A549 (cell line): Measurements from ENCODE around the gene BBX. TPM values are rescaled to one million over a fixed set of nuclear protein-coding genes. Genes with fewer than 3 reads are reported as not detected.

Source experiments
- ATAC-seq, 2 experiments: fragments of 200-7000 bp in 1 of 2; fragments of >200 bp in 1 of 2; cut with Nextera tagmentation in 1 of 2; cut with Tn5 transposase in 1 of 2; 3 replicates each; pipeline versions ENCODE4 v1.8.0 to v1.9.1; 2018 to 2020; ENCODE audit warnings: mild to moderate bottlenecking in 1 of 2, moderate library complexity in 1 of 2
- CTCF ChIA-PET: fragments of 300-600 bp; sonication (Branson Sonifier 250); formaldehyde crosslinking; extraction: SDS; loops from one replicate; lab custom pipeline; 2021; ENCODE audit warnings: antibody characterized with exemption, inconsistent platforms; lab: Yijun Ruan, JAX
- POLR2A ChIA-PET: fragments of 350-600 bp; formaldehyde crosslinking; extraction: SDS; loops from one replicate; lab custom pipeline; 2021; ENCODE audit warnings: antibody characterized with exemption, inconsistent platforms; lab: Yijun Ruan, JAX
- DNase-seq, 2 experiments: peaks; one replicate each; pipeline versions ENCODE4 v3.0.0 to v3.0.0-alpha.2; 2011 to 2016; ENCODE audit warnings: low read depth in 1 of 2, low spot score in 1 of 2
- FAIRE-seq: peaks from 2 replicates; lab custom pipeline; 2011; peaks lifted over from hg19 to GRCh38; lab: Jason Lieb, UNC
- H3K27ac ChIP-seq, 2 experiments: fragments of >200 bp; sonication (Bioruptor Twin); formaldehyde crosslinking; 3 replicates each; pipeline ENCODE4 v1.5.1; 2016 to 2017
- H3K4me1 ChIP-seq: fragments of >200 bp; sonication (Bioruptor Twin); formaldehyde crosslinking; 3 replicates; pipeline ENCODE4 v1.6.1; 2016
- H3K4me2 ChIP-seq: fragments of >200 bp; sonication (Bioruptor Twin); formaldehyde crosslinking; 3 replicates; pipeline ENCODE4 v1.6.1; 2016
- H3K4me3 ChIP-seq: fragments of >200 bp; sonication (Bioruptor Twin); formaldehyde crosslinking; 3 replicates; pipeline ENCODE4 v1.5.1; 2016
- H3K9me3 ChIP-seq: fragments of >200 bp; sonication (Bioruptor Twin); formaldehyde crosslinking; 3 replicates; pipeline ENCODE4 v1.6.1; 2016
- ATOH8 ChIP-seq: fragments of 250-450 bp; sonication (Bioruptor Pico); IDR thresholded peaks from 2 replicates; pipeline ENCODE4 v1.5.0; 2020; ENCODE audit warnings: low read depth, mild to moderate bottlenecking, moderate library complexity
- BCL3 ChIP-seq: fragments of >200 bp; sonication (Bioruptor Twin); formaldehyde crosslinking; IDR thresholded peaks from 3 replicates; pipeline ENCODE4 v1.6.1; 2016
- CBX2 ChIP-seq: fragments of 200-600 bp; sonication (generic); IDR thresholded peaks from 2 replicates; pipeline ENCODE4 v1.6.1; 2016; ENCODE audit warnings: low read depth, mild to moderate bottlenecking, borderline replicate concordance
- CBX8 ChIP-seq: fragments of 200-600 bp; sonication (generic); IDR thresholded peaks from 2 replicates; pipeline ENCODE4 v1.6.1; 2016
- CEBPB ChIP-seq, 2 experiments: fragments of >200 bp in 1 of 2; sonication (Bioruptor Twin) in 1 of 2; formaldehyde crosslinking in 1 of 2; IDR thresholded peaks; 2 replicates each; pipeline ENCODE4 v1.6.1; 2012 to 2016
- E2F6 ChIP-seq: IDR thresholded peaks from 2 replicates; pipeline ENCODE4 v1.6.1; 2012; ENCODE audit warnings: low read depth, borderline replicate concordance
- EP300 ChIP-seq, 2 experiments: fragments of >200 bp; sonication (Bioruptor Twin); formaldehyde crosslinking; IDR thresholded peaks; 2 replicates in 1 of 2; 3 replicates in 1 of 2; pipeline ENCODE4 v1.6.1; 2016 to 2017
- FOSL2 ChIP-seq, 2 experiments: fragments of 450-650 bp in 1 of 2; fragments of >200 bp in 1 of 2; sonication (Bioruptor Twin) in 1 of 2; formaldehyde crosslinking; IDR thresholded peaks; 2 replicates each; pipeline versions ENCODE4 v1.5.0 to v1.6.1; 2016 to 2020; ENCODE audit warnings: mild to moderate bottlenecking in 1 of 2, moderate library complexity in 1 of 2
- HDAC2 ChIP-seq: fragments of 200-600 bp; sonication (generic); IDR thresholded peaks from 2 replicates; pipeline ENCODE4 v1.6.1; 2016
- HOXB13 ChIP-seq: fragments of 250-450 bp; sonication (Bioruptor Pico); IDR thresholded peaks from 2 replicates; pipeline ENCODE4 v1.5.0; 2020; ENCODE audit warnings: low read depth, mild to moderate bottlenecking, moderate library complexity
- JUNB ChIP-seq: fragments of >200 bp; sonication (Bioruptor Twin); formaldehyde crosslinking; IDR thresholded peaks from 2 replicates; pipeline ENCODE4 v1.6.1; 2016
- MAX ChIP-seq: IDR thresholded peaks from 2 replicates; pipeline ENCODE4 v1.6.1; 2012
- MYC ChIP-seq: IDR thresholded peaks from 2 replicates; pipeline ENCODE4 v1.6.1; 2012; ENCODE audit warnings: mild to moderate bottlenecking, inconsistent platforms, low read length, improper control_type of control experiment, borderline replicate concordance
- NPAS2 ChIP-seq: fragments of 250-450 bp; sonication (Bioruptor Pico); IDR thresholded peaks from 2 replicates; pipeline ENCODE4 v1.8.0; 2022; ENCODE audit warnings: mild to moderate bottlenecking, moderate library complexity, borderline replicate concordance
- NR3C1 ChIP-seq: fragments of >200 bp; sonication (Bioruptor Twin); formaldehyde crosslinking; IDR thresholded peaks from 3 replicates; pipeline ENCODE4 v1.6.1; 2017
- POLR2A ChIP-seq: IDR thresholded peaks from 2 replicates; pipeline ENCODE4 v1.6.1; 2012; ENCODE audit warnings: mild to moderate bottlenecking, low read length
- POLR2AphosphoS2 ChIP-seq: conservative IDR thresholded peaks from 2 replicates; pipeline ENCODE4 v1.6.1; 2012; ENCODE audit warnings: low read length, improper control_type of control experiment, inconsistent platforms
- RAD21 ChIP-seq, 2 experiments: fragments of >200 bp in 1 of 2; sonication (Bioruptor Twin) in 1 of 2; formaldehyde crosslinking in 1 of 2; IDR thresholded peaks in 1 of 2; conservative IDR thresholded peaks in 1 of 2; 2 replicates in 1 of 2; 3 replicates in 1 of 2; pipeline ENCODE4 v1.6.1; 2012 to 2018; ENCODE audit warnings: inconsistent platforms in 1 of 2
- RFX5 ChIP-seq: fragments of 450-650 bp; IDR thresholded peaks from 2 replicates; pipeline ENCODE4 v1.7.1; 2014; ENCODE audit warnings: antibody characterized with exemption, mild to moderate bottlenecking, moderate library complexity
- RNF2 ChIP-seq: fragments of 200-600 bp; sonication (generic); IDR thresholded peaks from 2 replicates; pipeline ENCODE4 v1.6.1; 2016; ENCODE audit warnings: low read depth, mild to moderate bottlenecking, antibody characterized with exemption, moderate library complexity, borderline replicate concordance
- SREBF2 ChIP-seq: fragments of 450-650 bp; IDR thresholded peaks from 2 replicates; pipeline ENCODE4 v1.6.1; 2014; ENCODE audit warnings: mild to moderate bottlenecking, moderate library complexity
- TP53 ChIP-seq: fragments of 250-450 bp; sonication (Bioruptor Pico); IDR thresholded peaks from 2 replicates; pipeline ENCODE4 v1.5.0; 2021; ENCODE audit warnings: mild to moderate bottlenecking, moderate library complexity
- ZFP36 ChIP-seq: fragments of 450-650 bp; IDR thresholded peaks from 2 replicates; pipeline ENCODE4 v1.6.1; 2014; ENCODE audit warnings: borderline replicate concordance; ENCODE audit not compliant: partially characterized antibody
- ZNF302 ChIP-seq: fragments of 250-450 bp; sonication (Bioruptor Pico); IDR thresholded peaks from 2 replicates; pipeline ENCODE4 v1.9.0; 2021; ENCODE audit warnings: inconsistent platforms, mild to moderate bottlenecking, moderate library complexity
- WGBS: methylation state at CpG from one replicate; pipeline ENCODE4 v1.1.6; 2017; ENCODE audit errors: missing lambda C conversion rate; 5-methylcytosine and 5-hydroxymethylcytosine counted together
- polyA plus RNA-seq, 4 experiments: library from polyadenylated mRNA; depleted of rRNA in 3 of 4; stranded (reverse); fragments of >200 nt; fragmentation: RNase III in 1 of 4; extraction: RNeasy Plus Mini Kit Qiagen cat#74134 plus additional on column Dnase treatment in 1 of 4; gene quantifications; 2 replicates in 3 of 4; 3 replicates in 1 of 4; pipeline ENCODE4 v1.2.3, GENCODE V29; 2011 to 2017
- TF ChIP-seq, protein P1 (sequence below): fragments of 200-600 bp; sonication (generic); IDR thresholded peaks from 2 replicates; pipeline ENCODE4 v1.6.1; 2016; ENCODE audit warnings: antibody characterized with exemption, mild to moderate bottlenecking, moderate library complexity
- TF ChIP-seq, protein P2 (sequence below): fragments of 250-450 bp; sonication (Bioruptor Pico); IDR thresholded peaks from 2 replicates; pipeline ENCODE4 v1.5.0; 2021; ENCODE audit warnings: mild to moderate bottlenecking, moderate library complexity, borderline replicate concordance
- TF ChIP-seq, protein P3 (sequence below): fragments of 150-350 bp; IDR thresholded peaks from 2 replicates; pipeline ENCODE4 v1.6.1; 2014; ENCODE audit warnings: low read depth, mild to moderate bottlenecking, low read length

The BBX gene
- polyA plus RNA-seq, 2 of the 4 experiments (the other 2 are of a cell fraction), result 16.7 to 62.8 TPM

DNA sequence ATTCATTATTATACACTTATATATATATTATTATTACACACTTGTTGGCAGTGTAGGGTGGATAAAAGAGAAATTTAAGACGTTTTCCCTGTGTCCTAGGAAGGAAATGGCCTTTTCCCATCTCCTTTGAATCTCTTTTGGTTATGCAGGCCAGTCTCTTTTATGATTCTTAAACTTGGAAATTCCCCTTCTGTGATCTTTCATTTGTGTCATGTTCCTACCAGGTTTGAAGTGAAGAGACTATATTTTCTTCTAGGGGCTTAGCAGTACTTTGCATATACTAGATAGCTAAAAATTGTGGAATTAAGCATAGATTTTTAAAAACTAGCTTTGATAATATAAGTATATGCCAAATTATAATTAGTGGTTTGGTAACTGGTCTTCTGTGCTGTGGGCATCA, 58.5 kb downstream of the BBX start:
- CTCF ChIA-PET, result interaction anchor here (0.9 to 1.2 kb wide), 3 partner anchors 8 to 309 kb away, joined by 3 read pairs; no protein-coding TSS in a partner anchor
- no peak for FAIRE-seq
- WGBS, result 54% methylated on average over 1 of the region's 1 CpG

GRCh38 chr3:107588217-107588616, 65.5 kb downstream of the BBX start:
- ChIA-PET POLR2A (no interaction called here), CTCF (interaction anchor here (1.3 kb wide), 1 partner anchor 14 kb away, joined by 3 read pairs; no protein-coding TSS in a partner anchor)
- DNase-seq (no peak), FAIRE-seq (no peak), ATAC-seq (no peak)
- H3K4me2 ChIP-seq, result no peak overlapping the region
- no peak overlapping the region for H3K27ac ChIP-seq
- H3K4me3 ChIP-seq, result no peak overlapping the region
- no peaks in the 10 kb centered on the region for H3K4me1 ChIP-seq
- H3K9me3 ChIP-seq, result no peaks in the 10 kb centered on the region
- 58% methylated on average over 1 of the region's 1 CpG for WGBS
- TF ChIP-seq BCL3, result no peak
- no peak for TF ChIP-seq CBX2
- TF ChIP-seq E2F6, result no peak
- TF ChIP-seq CBX8, result no peak
- no peak for TF ChIP-seq CEBPB (IDR thresholded peaks at IDR 0.05)
- no peak for TF ChIP-seq MYC
- no peak for TF ChIP-seq NPAS2
- TF ChIP-seq HDAC2, result no peak
- no peak for TF ChIP-seq MAX
- TF ChIP-seq ATOH8, result no peak
- no peak for TF ChIP-seq EP300 (IDR thresholded peaks at IDR 0.05)
- TF ChIP-seq TP53 (CRISPR knock-in tag), result no peak
- no peak for TF ChIP-seq JUNB
- no peak for TF ChIP-seq HOXB13 (CRISPR knock-in tag)
- TF ChIP-seq NR3C1, result no peak
- TF ChIP-seq RNF2, result no peak
- no peak for TF ChIP-seq POLR2A

More for the DNA sequence above, 58.5 kb downstream of the BBX start:
- no peaks in the 10 kb centered on the region for H3K9me3 ChIP-seq
- POLR2A ChIA-PET, result no interaction called here
- no peak overlapping the region for H3K4me3 ChIP-seq
- no peak overlapping the region for H3K4me2 ChIP-seq
- no peaks in the 10 kb centered on the region for H3K4me1 ChIP-seq
- no peak overlapping the region for H3K27ac ChIP-seq
- ATAC-seq (no peak), DNase-seq (no peak)
- TF ChIP-seq POLR2AphosphoS2, result no peak
- TF ChIP-seq POLR2A, result no peak
- no peak for TF ChIP-seq EP300 (IDR thresholded peaks at IDR 0.05)
- no peak for TF ChIP-seq RFX5
- TF ChIP-seq, protein P1, sequence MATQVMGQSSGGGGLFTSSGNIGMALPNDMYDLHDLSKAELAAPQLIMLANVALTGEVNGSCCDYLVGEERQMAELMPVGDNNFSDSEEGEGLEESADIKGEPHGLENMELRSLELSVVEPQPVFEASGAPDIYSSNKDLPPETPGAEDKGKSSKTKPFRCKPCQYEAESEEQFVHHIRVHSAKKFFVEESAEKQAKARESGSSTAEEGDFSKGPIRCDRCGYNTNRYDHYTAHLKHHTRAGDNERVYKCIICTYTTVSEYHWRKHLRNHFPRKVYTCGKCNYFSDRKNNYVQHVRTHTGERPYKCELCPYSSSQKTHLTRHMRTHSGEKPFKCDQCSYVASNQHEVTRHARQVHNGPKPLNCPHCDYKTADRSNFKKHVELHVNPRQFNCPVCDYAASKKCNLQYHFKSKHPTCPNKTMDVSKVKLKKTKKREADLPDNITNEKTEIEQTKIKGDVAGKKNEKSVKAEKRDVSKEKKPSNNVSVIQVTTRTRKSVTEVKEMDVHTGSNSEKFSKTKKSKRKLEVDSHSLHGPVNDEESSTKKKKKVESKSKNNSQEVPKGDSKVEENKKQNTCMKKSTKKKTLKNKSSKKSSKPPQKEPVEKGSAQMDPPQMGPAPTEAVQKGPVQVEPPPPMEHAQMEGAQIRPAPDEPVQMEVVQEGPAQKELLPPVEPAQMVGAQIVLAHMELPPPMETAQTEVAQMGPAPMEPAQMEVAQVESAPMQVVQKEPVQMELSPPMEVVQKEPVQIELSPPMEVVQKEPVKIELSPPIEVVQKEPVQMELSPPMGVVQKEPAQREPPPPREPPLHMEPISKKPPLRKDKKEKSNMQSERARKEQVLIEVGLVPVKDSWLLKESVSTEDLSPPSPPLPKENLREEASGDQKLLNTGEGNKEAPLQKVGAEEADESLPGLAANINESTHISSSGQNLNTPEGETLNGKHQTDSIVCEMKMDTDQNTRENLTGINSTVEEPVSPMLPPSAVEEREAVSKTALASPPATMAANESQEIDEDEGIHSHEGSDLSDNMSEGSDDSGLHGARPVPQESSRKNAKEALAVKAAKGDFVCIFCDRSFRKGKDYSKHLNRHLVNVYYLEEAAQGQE, result no peak
- TF ChIP-seq CEBPB (IDR thresholded peaks at IDR 0.05), result no peak
- TF ChIP-seq, protein P2, sequence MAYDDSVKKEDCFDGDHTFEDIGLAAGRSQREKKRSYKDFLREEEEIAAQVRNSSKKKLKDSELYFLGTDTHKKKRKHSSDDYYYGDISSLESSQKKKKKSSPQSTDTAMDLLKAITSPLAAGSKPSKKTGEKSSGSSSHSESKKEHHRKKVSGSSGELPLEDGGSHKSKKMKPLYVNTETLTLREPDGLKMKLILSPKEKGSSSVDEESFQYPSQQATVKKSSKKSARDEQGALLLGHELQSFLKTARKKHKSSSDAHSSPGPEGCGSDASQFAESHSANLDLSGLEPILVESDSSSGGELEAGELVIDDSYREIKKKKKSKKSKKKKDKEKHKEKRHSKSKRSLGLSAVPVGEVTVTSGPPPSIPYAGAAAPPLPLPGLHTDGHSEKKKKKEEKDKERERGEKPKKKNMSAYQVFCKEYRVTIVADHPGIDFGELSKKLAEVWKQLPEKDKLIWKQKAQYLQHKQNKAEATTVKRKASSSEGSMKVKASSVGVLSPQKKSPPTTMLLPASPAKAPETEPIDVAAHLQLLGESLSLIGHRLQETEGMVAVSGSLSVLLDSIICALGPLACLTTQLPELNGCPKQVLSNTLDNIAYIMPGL (CRISPR knock-in tag), result no peak
- no peak for TF ChIP-seq ZFP36
- TF ChIP-seq FOSL2 (IDR thresholded peaks at IDR 0.05), result no peak
- TF ChIP-seq FOSL2 (CRISPR knock-in tag; IDR thresholded peaks at IDR 0.05), result no peak
- no peak for TF ChIP-seq SREBF2
- no peak for TF ChIP-seq ZNF302
- no peak for TF ChIP-seq RAD21 (conservative IDR thresholded peaks at IDR 0.05 in 1 of 2, IDR thresholded peaks at IDR 0.05 in 1 of 2)
- TF ChIP-seq, protein P3, sequence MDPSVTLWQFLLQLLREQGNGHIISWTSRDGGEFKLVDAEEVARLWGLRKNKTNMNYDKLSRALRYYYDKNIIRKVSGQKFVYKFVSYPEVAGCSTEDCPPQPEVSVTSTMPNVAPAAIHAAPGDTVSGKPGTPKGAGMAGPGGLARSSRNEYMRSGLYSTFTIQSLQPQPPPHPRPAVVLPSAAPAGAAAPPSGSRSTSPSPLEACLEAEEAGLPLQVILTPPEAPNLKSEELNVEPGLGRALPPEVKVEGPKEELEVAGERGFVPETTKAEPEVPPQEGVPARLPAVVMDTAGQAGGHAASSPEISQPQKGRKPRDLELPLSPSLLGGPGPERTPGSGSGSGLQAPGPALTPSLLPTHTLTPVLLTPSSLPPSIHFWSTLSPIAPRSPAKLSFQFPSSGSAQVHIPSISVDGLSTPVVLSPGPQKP, result no peak
